GM12864 (cell line): ENCODE results near the gene CD80.

Experiments used
- DNase-seq: peaks from one replicate; pipeline ENCODE4 v3.0.0-alpha.2; 2011; ENCODE audit warnings: low read depth
- H3K4me3 ChIP-seq: 2 replicates; pipeline ENCODE4 v1.5.1; 2011; ENCODE audit warnings: mild to moderate bottlenecking, low read depth, low read length, control low read depth
- CTCF ChIP-seq: IDR thresholded peaks from 2 replicates; pipeline ENCODE4 v1.5.1; 2011; ENCODE audit warnings: low read depth, mild to moderate bottlenecking, moderate library complexity, low read length, control low read depth, inconsistent platforms; ENCODE audit errors: missing control alignments

CD80 gene

GRCh38 chr3:119585208-119585607 is 25.8 kb upstream of the CD80 start:
- H3K4me3 ChIP-seq = no peak overlapping the region
- no peak for DNase-seq
- TF ChIP-seq CTCF = no peak

GRCh38 chr3:119582178-119582577 is 22.8 kb upstream of the CD80 start:
- peak; percentile 67 for DNase-seq
- no peak overlapping the region; the same call in 1 of the 2 replicates for H3K4me3 ChIP-seq

GRCh38 chr3:119580067-119580760 is 20.8 kb upstream of the CD80 start:
- peak overlapping the region; percentile 64 for H3K4me3 ChIP-seq
- peak; percentile 65 for DNase-seq
- TF ChIP-seq CTCF = peak; percentile 18

More at GRCh38 chr3:119582178-119582577, 22.8 kb upstream of the CD80 start:
- TF ChIP-seq CTCF = no peak

- H3K4me3 ChIP-seq = peak within 1 kb of the TSS; percentile 64
- DNase-seq = no peak
- TF ChIP-seq CTCF = no peak
Observed at GRCh38 chr3:119579366-119580066, 20.1 kb upstream of the CD80 start, which contains the start of gene ADPRH. ADPRH (plus strand) TSS chr3:119579492; CDS start chr3:119582170, 2,678 bp downstream.

GRCh38 chr3:119575507-119575906 is 16.1 kb upstream of the CD80 start:
- no peak for TF ChIP-seq CTCF
- DNase-seq = no peak
- no peak overlapping the region for H3K4me3 ChIP-seq

- no peak for DNase-seq
- no peak for TF ChIP-seq CTCF
- H3K4me3 ChIP-seq = no peak overlapping the region
Observed at GRCh38 chr3:119571688-119572087, 12.3 kb upstream of the CD80 start.
